Hematopoietic multipotent progenitor cell treated with erythropoietin and hydrocortisone succinate and interleukin-3 and kit ligand, for 15 days (in vitro differentiated cells): ENCODE results near the gene ADM5.

ENCODE experiments used
- DNase-seq: peaks from one replicate; pipeline ENCODE4 v3.0.0-alpha.2; 2015; ENCODE audit warnings: low spot score

The ADM5 gene, protein sequence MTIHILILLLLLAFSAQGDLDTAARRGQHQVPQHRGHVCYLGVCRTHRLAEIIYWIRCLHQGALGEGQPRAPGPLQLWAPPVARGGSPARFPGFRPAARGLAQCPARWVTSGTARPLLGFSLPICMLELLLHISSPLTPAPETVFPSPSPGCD

DNA sequence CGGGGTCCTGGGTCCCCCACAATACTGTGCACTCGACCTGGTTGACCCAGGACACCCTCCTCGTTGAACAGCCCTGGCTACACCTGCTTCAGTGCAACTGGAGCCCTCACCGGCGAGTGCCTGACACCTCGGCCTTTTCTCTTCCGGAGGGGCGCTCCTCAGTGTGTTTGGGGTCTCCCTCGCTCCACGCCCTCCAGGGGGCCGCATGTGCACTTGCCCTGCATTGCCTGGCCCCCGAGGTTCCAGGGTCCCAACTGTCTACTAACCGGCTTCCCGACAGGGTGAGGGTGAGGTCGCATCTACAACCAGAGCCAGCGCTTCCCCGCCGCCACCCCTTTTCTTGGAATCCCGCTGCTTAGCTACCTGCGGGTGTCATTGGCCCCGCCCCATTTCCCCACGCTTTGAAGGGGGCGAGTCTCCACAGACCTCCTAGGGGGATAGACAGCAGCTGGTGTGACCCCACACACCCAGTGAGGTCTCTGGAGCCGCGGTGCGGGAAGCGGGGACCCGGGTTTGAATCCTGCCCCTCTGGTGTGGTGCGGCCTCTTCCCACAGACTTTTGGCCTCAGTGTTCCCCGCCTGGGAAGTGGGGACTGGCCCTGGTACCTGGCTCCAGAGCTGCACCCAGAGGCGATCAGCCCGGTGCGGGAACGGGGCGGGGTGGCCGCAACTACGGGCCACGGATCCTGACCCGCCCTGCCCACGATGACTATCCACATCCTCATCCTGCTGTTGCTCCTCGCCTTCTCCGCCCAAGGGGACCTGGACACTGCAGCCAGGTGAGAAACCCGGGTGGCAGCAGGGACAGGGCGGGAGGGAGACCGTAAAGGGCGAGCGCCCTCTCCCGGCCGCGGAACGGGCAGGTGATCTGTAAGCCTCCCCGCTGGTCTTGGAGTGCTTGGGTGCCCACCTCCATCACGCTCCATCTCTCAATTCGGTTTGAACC, at the start of gene ADM5:
Gene ADM5 (plus strand): TSS at position 462 of the 946 bp plus-strand sequence. CDS start 244 bp downstream, at position 706.
- no peak for DNase-seq

DNA sequence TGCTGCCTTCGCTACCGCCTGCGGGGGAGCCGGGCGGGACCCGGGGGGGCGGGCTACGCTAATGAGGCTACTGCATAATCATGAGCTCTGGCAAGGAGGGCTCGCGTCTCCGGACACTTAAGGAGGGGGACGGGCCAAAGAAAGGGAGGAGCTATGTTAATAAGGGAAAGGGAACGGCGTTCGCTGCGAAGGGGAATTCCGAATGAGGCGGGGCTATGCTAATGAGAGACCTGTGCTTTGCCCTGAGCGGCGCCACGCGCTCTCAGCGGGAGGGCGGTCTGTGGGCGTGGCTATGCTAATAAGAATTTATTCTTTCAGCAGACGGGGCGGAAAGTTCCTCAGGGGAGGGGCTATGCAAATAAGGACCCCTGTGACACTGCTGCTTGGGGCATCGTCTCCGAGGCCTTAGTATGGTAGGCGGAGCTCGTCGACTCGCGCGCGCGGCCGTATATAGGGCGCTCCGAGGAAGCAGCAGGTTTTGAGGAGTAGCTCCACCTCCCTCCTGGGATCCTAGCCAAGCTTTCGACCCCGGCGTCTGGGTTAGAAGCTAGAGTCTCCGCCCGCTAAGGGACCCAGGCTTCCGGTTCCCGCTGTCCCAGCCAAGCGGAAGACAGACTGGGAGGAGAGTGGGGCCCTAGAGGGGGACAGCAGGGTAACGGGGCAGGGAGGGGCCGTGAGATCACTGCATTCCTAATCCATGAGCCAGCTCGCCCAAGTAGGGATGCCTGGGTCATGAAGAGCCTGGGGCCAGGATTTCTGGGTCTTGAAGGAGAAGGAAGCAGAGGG, 49.1 kb upstream of the ADM5 start, which contains the start of gene RRAS:
Gene RRAS (minus strand): TSS at position 31 of the 786 bp plus-strand sequence. CDS start 45 bp downstream, outside the sequence.
- DNase-seq, result peak; percentile 100

GRCh38 chr19:49641688-49642491, 47.5 kb upstream of the ADM5 start, which contains the start of gene SCAF1:
TSS of gene SCAF1 (plus strand) at chr19:49642209. CDS start at chr19:49645027, 2,818 bp downstream.
- DNase-seq, result peak; percentile 99

DNA sequence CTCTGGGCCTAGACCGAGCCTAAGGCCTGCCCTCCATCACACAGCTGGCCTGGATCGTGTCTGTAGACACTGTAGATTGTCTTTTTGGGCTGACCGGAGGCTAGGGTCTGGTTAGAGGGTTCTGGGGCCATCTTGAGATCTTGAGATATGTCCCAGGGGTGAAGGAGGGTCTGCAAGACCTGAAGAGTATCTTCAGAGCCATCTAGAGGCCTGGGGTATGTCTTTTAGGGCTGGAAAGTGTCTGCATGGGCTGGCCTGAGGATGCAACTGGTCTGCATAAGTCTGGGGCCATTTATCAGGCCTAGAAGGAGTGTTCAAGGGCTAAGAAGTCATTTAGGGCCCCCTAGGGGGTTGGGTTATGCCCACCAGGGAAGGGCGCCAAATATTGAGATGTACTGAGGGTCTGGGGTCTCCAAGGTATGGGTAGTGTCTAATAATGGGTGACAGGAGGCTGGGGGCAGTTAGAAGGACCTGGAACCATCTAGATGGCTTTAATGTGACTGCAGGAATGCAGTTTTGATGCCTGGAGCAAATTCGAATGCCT, 46.8 kb upstream of the ADM5 start:
- no peak for DNase-seq

- DNase-seq, result peak; percentile 30
Observed at GRCh38 chr19:49643466-49643865, 45.9 kb upstream of the ADM5 start.

DNA sequence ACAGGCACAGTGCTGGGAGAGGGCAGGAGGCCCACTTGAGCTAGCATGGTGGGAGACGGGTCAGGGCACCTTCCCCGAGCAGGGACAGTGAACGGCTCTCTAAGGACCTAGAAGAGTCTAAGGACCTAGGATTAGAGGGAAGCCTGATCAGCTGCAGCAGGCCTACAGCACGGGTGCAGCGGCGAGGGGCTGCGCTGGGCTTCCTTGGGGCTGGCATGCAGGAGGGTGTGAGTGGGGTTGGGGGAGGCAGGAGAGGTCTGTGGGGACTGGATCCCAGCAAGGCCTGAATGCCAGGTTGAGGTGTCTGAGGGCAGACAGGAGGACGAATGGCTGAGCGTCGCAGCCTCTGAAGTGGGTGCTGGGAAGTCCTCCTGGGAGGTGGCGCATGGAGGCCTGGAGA, 43.8 kb upstream of the ADM5 start:
- DNase-seq, result no peak

GRCh38 chr19:49645995-49646394, 43.4 kb upstream of the ADM5 start:
- DNase-seq, result no peak

DNA sequence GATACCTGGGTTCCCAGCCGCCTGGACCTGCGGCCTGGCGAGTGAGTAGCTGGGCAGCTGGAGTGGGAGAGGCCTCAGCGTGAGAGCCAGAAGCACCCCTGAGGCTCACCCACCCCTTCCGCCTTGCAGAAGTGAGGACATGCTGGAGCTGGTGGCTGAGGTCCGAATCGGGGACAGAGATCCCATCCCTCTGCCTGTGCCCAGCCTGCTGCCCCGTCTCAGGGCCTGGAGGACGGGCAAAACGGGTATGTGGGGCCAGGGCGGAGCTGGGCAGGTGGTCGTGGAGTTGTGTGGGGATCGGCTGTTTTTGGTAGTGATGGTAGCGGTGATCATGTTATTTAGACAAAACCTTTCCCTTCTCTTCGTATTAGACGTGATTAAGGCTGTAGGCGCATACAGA, 42.8 kb upstream of the ADM5 start:
- no peak for DNase-seq

- DNase-seq, result no peak
Observed at GRCh38 chr19:49651029-49651819, 38.2 kb upstream of the ADM5 start.

DNA sequence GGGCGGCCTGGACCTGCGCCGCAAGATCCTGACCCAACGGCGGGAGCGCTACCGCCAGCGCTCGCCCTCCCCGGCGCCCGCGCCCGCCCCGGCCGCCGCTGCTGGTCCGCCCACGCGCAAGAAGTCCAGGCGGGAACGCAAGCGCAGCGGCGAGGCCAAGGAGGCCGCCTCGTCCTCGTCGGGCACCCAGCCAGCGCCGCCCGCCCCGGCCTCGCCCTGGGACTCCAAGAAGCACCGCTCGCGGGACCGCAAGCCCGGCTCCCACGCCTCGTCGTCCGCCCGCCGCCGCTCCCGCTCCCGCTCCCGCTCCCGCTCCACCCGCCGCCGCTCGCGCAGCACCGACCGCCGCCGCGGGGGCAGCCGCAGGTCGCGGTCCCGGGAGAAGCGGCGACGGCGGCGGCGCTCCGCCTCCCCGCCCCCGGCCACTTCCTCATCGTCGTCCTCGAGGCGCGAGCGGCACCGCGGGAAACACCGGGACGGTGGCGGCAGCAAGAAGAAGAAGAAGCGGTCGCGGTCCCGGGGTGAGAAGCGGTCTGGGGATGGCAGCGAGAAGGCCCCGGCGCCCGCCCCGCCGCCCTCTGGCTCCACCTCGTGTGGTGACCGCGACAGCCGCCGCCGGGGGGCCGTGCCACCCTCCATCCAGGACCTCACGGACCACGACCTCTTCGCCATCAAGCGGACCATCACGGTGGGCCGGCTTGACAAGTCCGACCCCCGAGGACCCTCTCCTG, 37.4 kb upstream of the ADM5 start:
- no peak for DNase-seq

- DNase-seq, result no peak
Observed at GRCh38 chr19:49652551-49653465, 36.6 kb upstream of the ADM5 start.

DNA sequence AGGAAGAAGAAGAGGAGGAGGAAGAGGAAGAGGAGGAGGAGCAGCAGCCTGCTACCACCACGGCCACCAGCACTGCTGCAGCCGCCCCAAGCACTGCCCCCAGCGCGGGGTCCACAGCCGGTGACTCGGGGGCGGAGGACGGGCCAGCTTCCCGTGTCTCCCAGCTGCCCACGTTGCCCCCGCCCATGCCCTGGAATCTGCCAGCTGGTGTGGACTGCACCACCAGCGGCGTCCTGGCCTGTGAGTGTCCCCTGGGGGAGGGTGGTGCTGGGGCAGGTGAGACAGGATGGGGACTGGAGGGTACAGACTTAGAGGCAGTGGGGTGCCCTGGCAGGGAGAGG, 36.0 kb upstream of the ADM5 start:
- DNase-seq, result no peak

DNA sequence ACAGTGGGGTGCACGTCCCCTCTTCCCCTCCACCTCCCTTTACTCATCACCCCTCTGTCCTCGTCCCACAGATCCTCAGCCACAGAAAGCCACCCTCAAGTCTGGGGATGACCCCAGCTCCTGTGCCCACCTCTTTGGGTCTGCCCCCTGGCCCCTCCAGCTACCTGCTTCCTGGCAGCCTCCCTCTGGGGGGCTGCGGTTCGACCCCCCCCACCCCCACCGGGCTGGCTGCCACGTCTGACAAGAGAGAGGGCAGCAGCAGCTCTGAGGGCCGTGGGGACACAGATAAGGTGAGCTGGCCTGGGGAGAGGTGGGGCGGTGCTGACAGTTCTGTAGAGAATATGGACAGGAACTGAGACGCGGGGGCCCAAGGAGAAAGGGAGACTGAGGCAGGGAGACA, 34.8 kb upstream of the ADM5 start:
- no peak for DNase-seq

- DNase-seq, result no peak
Observed at GRCh38 chr19:49655570-49656455, 33.6 kb upstream of the ADM5 start.

DNA sequence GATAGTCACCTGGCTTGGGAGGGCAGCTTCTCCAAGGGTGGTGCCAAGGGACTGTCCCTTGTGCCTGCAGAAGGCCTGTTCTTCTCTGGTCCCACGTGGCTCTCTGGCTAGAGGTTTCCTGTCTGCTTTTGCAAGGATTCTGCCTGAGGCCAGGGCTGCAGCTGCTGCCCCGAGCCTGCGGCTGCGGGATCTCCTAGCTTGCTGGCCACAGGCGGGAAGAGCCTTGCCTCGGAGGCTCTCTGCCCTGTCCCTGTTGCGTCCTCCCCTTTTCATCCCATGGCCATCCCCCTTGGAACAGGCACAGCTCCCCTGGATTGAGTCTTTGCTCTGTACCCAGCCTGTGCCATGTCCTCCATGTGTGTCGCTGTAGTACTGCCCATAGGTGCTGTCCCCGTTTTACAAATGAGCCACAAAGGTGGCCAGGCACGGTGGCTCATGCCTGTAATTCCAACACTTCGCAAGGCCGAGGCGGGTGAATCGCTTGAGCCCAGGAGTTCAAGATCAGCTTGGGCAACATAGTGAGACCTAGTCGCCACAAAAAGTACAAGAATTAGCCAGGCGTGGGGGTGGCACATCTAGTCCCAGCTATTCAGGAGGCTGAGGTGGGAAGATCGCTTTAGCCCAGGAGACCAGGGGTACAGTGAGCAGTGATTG, 32.8 kb upstream of the ADM5 start:
- no peak for DNase-seq

DNA sequence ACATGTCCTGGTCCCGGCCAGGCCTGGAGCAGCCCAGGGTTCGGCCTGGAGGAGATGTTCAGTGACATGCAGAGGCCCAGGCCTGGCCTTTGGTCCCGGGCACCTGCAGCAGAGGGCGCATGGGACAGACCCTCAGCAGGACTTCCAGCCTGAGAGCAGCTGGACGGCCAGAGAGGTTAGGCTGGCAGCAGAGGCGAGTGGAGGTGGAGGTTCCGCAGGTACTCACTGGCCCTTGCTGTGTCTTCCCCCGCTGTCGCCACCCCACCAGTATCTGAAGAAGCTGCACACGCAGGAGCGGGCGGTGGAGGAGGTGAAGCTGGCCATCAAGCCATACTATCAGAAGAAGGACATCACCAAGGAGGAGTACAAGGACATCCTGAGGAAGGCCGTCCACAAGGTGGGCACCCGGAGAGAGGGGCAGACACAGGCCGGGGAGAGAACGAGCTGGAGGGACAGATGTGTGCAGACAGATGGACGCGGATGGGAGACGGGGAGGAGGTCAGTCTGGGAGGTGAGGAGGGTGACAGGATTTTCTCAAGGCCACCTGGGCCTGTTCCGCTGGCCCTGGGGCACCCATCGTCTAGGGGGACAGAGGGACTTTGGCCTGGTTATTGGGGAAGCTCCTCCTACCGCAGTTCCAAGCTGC, 31.8 kb upstream of the ADM5 start:
- DNase-seq, result no peak

DNA sequence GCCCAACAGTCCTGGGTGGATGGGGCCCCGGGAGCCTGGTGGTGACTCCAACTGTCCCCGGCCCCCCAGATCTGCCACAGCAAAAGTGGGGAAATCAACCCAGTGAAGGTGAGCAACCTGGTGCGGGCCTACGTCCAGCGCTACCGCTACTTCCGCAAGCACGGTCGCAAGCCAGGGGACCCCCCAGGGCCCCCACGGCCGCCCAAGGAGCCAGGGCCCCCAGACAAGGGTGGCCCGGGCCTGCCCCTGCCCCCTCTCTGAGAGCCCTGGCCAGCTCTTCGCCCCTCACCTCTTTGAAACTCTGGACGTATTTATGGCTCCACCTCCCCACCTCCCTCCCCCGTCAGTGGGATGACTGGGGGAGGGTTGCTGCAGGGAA, 31.3 kb upstream of the ADM5 start:
- no peak for DNase-seq
